HPDE6-E6E7 (cell line): ENCODE measurements around the gene OGFRL1.
"Not testable (repeated sequence)": the region's sequence is repeated elsewhere in the genome, so short reads cannot be mapped to it uniquely, and the experiment has no call there.

Experiments used
- DNase-seq: peaks from one replicate; pipeline ENCODE4 v3.0.0; 2011; ENCODE audit warnings: missing footprints; ENCODE audit errors: extremely low spot score

Gene OGFRL1

DNA sequence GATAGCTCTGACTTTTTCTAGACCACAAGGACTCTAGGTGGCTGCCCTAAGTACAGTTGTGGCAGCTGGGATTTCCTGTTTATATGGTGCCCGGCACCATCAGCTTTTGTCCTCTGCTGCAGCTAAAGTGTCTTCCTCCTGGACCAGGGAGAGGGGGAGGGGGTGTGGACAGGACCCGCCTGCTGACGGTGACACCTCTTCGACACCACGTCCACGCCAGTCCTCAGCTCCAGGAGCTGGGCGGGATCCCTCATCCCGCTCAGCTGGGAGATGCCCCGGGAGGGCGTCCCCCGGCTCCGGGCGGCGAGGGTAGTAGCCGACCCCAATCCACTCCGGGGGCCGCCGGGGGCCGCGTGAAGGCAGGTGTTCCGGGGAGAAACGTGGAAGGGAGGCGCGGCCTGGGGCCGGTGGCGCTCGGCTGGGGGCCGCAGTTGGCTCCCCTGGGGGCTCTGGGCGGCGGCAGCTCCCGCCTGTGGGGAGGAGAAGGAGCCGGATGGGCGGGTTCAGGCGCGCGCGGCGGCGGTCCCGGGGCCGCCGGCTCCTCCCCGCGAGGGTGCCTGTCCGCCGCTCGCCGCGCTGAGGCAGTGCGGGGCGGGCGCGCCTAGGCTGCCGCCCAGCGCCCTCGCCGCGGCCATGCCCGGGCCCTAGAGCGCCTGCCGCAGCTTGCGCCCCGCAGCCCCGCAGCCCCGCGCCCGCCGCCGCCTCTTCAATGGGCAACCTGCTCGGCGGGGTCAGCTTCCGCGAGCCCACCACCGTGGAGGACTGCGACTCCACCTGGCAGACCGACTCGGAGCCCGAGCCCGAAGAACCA lies at the start of gene OGFRL1:
OGFRL1 (plus strand) TSS at position 584 of the 811 bp plus-strand sequence; CDS start at position 710, 126 bp downstream.
- DNase-seq, result peak; percentile 85

GRCh38 chr6:71239694-71240093 lies 48.9 kb upstream of the OGFRL1 start:
- DNase-seq, result no peak

GRCh38 chr6:71245265-71246049 lies 43.2 kb upstream of the OGFRL1 start:
- no peak for DNase-seq

GRCh38 chr6:71246596-71246995 lies 42.0 kb upstream of the OGFRL1 start:
- no peak for DNase-seq

DNA sequence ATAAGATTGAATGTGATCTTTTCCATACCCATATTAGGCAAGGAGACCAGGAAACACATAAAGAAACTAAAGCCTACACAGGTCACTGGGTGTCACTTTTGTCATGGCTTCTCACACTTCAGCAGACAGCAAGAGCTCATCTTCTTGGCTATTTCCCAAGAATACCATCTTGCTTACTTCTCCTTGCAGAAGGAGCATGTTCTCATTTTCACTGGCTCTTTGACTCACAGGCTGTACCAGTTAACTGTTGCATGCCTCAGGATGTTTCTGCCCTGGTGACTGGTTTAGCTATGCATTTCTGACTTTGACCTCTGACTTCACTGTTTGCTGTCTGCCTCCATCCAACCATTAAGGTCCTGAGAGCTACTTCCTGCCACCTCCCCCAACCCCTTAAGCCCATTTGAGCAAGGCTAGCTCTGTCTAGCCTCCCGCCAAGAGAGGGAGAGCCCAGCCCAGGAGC lies 40.3 kb upstream of the OGFRL1 start:
- DNase-seq, result no peak

DNA sequence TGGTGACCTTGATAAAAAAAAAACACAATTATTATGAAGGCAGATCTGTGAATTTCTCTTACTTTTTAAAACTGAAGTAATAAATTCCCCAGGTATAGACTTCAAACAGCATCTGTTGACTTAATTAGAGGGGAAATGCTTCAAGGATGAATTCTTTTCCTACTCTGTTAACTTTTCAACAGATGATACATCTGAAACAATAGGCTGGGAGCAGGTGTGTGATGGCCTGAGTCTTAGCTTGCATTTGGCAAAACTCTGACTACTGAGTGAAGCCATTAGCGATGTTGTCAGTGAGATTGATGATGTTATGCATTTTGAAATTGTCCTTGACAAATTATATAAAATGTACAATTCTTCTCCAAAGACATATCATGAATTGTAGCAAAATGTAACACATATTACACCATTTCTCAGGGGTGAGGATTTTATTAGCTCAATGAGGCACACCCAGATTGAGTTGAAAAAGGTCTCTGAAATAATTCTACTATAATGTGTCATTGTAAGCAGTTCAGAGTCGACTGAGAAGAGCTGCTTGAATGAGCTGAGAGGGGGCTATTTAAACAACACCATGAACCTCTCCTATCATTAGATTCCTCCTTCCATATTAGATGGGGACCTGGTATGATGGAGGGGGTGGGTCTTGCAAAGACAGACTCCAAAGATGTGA lies 39.6 kb upstream of the OGFRL1 start:
- no peak for DNase-seq

GRCh38 chr6:71250099-71250602 lies 38.5 kb upstream of the OGFRL1 start:
- no peak for DNase-seq

DNA sequence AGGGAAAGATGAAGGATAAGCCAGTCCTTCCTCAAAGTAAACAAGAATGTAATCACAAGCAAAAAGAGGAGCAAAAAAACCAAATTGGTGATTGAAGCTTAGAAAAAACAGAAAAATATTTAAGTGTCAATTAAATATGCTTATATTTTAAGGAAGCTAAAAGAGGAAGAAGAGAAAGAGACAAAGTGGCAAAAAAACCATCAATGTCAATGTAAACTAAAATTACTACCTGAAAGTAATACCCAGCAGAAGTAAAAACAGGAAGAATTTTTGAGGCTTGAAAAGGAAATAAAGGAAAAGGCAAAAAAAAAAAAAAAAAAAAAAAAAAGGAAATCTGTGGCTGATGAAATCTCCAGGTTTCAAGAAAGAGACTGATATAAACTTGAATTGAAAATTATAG lies 36.2 kb upstream of the OGFRL1 start:
- DNase-seq, result no peak

GRCh38 chr6:71252960-71253359 lies 35.7 kb upstream of the OGFRL1 start:
- DNase-seq, result no peak

- no peak for DNase-seq
These were observed 34.3 kb upstream of the OGFRL1 start for GRCh38 chr6:71254323-71254722.

DNA sequence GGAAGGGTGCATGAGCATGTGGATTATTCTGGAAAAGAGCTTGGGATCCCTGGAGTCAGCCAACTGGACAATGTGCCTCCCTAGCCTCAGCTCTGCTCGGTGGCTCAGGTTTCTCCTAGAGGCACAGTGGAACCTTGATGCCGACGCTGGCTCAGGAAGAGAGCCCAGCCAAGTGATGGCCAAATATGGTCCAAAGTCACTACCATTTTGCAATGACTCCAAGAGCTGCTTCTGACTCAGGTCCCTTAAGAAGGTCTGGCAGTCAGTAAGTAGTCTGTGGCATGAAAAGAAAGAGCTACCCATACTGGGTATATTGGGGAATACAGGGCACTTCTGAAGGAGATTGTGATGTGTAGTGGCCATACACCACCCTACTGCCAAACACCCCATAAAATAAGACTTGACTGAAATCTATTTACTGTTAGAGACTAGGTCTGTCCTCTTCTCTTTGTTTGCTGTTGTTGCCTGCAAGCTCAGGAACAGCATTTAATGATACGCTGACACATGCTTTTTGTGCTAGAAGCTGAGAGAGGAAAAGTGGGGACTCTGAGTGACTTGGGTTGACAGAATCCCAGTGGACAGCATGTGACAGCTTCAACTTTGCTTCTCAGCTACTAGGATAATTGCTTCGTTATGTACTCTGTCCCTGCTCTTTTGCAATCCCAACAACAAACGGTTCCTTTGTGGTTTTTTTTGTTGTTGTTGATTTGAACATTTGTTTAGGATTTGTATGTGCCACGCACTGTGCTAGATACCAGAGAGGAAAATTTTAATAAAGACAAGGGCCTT lies 30.3 kb upstream of the OGFRL1 start:
- no peak for DNase-seq

DNA sequence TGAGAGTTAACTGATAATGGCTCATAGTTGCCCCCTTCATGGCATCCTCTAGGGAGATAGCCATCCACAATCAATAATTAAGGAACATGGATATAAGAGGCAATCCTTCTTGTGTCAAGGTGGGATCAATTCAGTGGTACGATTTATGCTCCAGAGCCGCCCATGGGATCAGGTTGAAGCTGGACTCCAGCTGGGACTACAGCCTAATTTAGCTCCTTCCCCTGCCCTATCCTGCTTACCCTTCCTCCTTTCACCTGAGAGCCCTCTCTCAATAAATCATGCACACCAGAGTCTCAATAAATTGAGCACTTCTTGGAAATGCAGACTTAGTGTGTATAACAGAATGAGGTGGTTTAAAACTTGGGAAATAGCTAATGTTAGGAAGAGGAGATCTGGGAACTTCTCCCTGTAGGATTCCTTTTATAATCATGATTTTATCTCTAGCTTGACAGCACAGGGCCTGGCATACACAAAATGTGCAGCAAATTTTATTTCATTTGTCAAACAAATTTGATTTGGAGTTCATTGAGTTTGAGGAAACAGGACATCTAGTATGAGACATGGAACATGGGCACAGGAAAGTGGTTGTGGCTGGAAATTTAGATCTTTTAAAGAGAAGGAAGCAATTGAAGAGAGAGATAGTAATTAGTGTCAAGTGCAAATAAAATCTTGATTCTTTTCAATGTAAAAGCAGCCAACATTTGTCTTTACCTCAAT lies 28.6 kb upstream of the OGFRL1 start:
- DNase-seq, result no peak

DNA sequence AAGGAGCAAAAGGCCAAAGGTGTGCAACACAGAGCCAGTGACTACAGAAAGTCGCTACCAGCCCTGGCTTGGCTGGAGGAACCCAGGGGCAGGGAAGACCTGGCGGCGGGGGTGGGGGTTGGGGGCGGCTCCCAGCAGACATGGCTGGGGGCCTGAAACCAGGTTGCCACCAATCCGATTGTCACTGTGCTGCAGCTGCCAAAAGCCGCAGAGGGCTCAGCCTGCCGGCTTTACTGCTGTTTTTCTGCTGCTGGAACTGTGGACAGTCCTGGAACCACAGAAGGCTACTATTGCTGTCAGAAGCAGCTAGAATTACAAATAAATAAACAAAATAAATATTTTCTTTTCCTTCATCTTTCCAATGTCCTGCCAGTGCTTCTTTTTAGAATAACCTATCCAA lies 25.7 kb upstream of the OGFRL1 start:
- no peak for DNase-seq

DNA sequence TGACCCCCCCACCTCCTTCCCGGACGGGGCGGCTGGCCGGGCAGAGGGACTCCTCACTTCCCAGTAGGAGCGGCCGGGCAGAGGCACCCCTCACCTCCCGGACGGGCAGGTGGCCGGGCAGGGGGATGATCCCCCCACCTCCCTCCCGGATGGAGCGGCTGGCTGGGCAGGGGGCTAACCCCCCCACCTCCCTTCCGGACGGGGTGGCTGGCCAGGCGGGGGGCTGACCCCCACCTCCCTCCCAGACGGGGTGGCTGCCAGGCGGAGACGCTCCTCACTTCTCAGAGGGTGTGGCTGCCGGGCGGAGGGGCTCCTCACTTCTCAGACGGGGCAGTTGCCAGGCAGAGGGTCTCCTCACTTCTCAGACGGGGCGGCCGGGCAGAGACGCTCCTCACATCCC lies 22.2 kb upstream of the OGFRL1 start:
- DNase-seq, result not testable (repeated sequence)

- no peak for DNase-seq
These were observed 19.7 kb upstream of the OGFRL1 start for GRCh38 chr6:71268735-71269437.

DNA sequence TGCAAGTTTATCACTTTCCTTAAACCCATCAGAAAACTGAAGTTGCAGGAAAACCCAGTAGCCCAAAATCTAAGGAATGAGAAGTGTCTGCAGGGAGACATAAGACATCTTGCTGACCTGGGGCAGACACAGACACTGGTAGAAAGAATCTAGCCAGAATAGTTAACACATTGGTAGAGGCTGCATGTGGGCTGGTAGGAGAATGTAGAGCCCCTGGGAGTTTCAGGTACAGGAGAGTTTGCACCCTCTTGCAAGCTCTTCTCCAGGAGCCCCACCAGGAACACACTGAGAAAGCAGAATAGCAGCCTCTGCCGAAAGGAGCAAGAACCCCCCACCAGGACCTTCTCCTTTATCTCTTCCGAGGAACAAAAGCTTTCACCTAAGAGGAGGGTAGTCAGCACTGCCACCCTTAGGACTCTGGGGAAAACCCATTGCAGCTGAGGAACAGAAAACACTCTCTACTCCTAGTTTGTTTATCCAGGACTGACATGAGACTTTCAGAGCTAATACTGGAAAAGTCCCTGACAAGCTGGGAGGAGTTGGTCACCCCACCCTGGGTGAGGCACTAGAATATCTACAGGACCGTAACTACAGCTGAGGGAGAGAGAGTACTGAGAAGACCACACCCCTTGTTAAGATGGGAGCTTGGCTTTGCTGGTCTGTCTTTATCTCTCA lies 10.5 kb upstream of the OGFRL1 start:
- DNase-seq, result no peak

DNA sequence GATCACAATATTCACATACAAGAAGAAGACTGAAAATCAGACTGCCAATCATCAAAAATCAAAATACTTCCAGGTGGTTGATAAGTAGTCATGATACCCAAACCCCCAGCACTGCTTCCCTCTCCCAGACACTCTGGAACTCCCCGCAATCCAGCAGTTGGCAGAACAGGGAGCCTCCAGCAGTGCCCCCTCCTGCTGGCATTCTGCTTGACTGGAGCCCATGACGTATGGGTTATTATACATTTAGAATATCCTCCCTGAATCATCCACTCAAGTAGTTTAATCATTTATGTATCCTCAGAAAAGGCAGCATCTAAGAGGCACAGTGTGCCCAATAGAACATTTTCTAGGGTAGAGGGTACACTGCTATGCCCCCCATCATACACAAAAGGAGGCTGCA lies 9.3 kb upstream of the OGFRL1 start:
- no peak for DNase-seq

- DNase-seq, result no peak
These were observed 8.9 kb upstream of the OGFRL1 start for GRCh38 chr6:71279740-71280139.

DNA sequence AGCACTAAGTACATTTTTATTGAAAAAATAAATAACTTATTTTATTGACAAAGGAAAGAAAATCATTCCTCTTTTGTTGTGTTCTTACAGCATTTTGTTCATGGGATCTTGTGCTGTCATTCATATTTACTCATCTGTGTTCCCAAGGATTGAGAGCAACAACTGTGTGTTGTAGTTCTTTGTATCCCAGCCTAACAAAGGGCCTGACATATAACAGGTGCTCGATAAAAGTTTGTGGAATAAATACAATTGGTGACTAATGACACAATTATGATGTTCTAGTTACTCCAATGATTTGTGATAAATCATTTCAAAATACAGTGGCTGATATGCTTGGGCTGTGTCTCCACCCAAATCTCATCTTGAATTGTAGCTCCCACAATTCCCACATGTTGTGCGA lies 7.9 kb upstream of the OGFRL1 start:
- DNase-seq, result no peak

- DNase-seq, result peak; percentile 38
These were observed 3.8 kb upstream of the OGFRL1 start for GRCh38 chr6:71284785-71285184.
